Endothelial cell of umbilical vein (primary cell): Measurements from ENCODE around the gene CIPC. TPM values are rescaled to one million over a fixed set of nuclear protein-coding genes. Genes with fewer than 3 reads are reported as not detected.

Experiments used
- BruUV-seq: library from RNA; stranded (reverse); fragments of 400-500 nt; replicated peaks from 2 replicates; lab custom pipeline; 2021; lab: Mats Ljungman, UMichigan
- CTCF ChIA-PET: fragments of 300-600, 350-600 bp; sonication (Branson Sonifier 250); formaldehyde crosslinking; loops from one replicate; lab custom pipeline; 2021; ENCODE audit warnings: antibody characterized with exemption, inconsistent platforms; lab: Charles Lee
- POLR2A ChIA-PET: fragments of 300-600, 350-600 bp; sonication (Branson Sonifier 250); formaldehyde crosslinking; loops from one replicate; lab custom pipeline; 2021; ENCODE audit warnings: antibody characterized with exemption, inconsistent platforms; lab: Charles Lee
- DNase-seq: peaks from one replicate; pipeline ENCODE4 v3.0.0-alpha.2; 2011; ENCODE audit warnings: low read depth, low spot score
- FAIRE-seq: peaks from 2 replicates; lab custom pipeline; 2011; peaks lifted over from hg19 to GRCh38; lab: Jason Lieb, UNC
- H2AFZ ChIP-seq: 2 replicates; pipeline ENCODE4 v1.6.0; 2012; ENCODE audit warnings: low read depth, low read length, control low read depth, inconsistent platforms
- H3K27ac ChIP-seq: 2 replicates; pipeline ENCODE4 v1.5.1; 2011; ENCODE audit warnings: low read depth, mild to moderate bottlenecking, control low read depth, low read length, moderate library complexity; ENCODE audit not compliant: insufficient read depth
- H3K27me3 ChIP-seq, 2 experiments: 2 replicates each; pipeline versions ENCODE4 v1.6.0 to v1.6.1; 2011; ENCODE audit warnings: low read length in 2 of 2, mixed read lengths in 1 of 2; ENCODE audit not compliant: control insufficient read depth in 2 of 2, insufficient read depth in 2 of 2
- H3K36me3 ChIP-seq, 2 experiments: 2 replicates in 1 of 2; 3 replicates in 1 of 2; pipeline ENCODE4 v1.5.1; 2011; ENCODE audit warnings: low read length in 2 of 2, mild to moderate bottlenecking in 1 of 2, moderate library complexity in 1 of 2; ENCODE audit not compliant: control insufficient read depth in 2 of 2, insufficient read depth in 2 of 2; ENCODE audit errors: extremely low read depth in 1 of 2
- H3K4me1 ChIP-seq: 3 replicates; pipeline ENCODE4 v1.5.1; 2011; ENCODE audit warnings: mild to moderate bottlenecking, low read length; ENCODE audit not compliant: control insufficient read depth, insufficient read depth; ENCODE audit errors: extremely low read depth
- H3K4me2 ChIP-seq: 2 replicates; pipeline ENCODE4 v1.6.1; 2011; ENCODE audit warnings: low read length, control low read depth, mixed read lengths; ENCODE audit not compliant: insufficient read depth
- H3K4me3 ChIP-seq, 3 experiments: fragments of 200-600 bp in 1 of 3; sonication (generic), shearing (Covaris generic) in 1 of 3; replicated peaks in 1 of 3; 2 replicates each; pipeline ENCODE4 v1.5.1; 2011 to 2016; ENCODE audit warnings: control low read depth in 3 of 3, low read length in 3 of 3, mild to moderate bottlenecking in 2 of 3, inconsistent platforms in 1 of 3, low read depth in 1 of 3, moderate library complexity in 1 of 3; ENCODE audit not compliant: insufficient read depth in 1 of 3
- H3K79me2 ChIP-seq: 2 replicates; pipeline ENCODE4 v1.6.0; 2012; ENCODE audit warnings: low read length, inconsistent platforms; ENCODE audit not compliant: control insufficient read depth, insufficient read depth
- H3K9ac ChIP-seq: replicated peaks from 2 replicates; pipeline ENCODE3; 2011; ENCODE audit warnings: low read length, control low read depth; ENCODE audit not compliant: insufficient read depth; ENCODE audit errors: extremely low read depth
- H3K9me1 ChIP-seq: replicated peaks from 3 replicates; pipeline ENCODE4 v1.6.0; 2011; ENCODE audit warnings: mild to moderate bottlenecking, low read length; ENCODE audit not compliant: control insufficient read depth, insufficient read depth; ENCODE audit errors: extremely low read depth
- H3K9me3 ChIP-seq: replicated peaks from 2 replicates; pipeline ENCODE4 v1.5.1; 2012; ENCODE audit warnings: low read length, inconsistent platforms; ENCODE audit not compliant: control insufficient read depth, insufficient read depth
- H4K20me1 ChIP-seq: replicated peaks from 2 replicates; pipeline ENCODE3; 2011; ENCODE audit warnings: mild to moderate bottlenecking, low read length; ENCODE audit not compliant: control insufficient read depth, insufficient read depth; ENCODE audit errors: extremely low read depth
- EZH2 ChIP-seq: IDR thresholded peaks from 2 replicates; pipeline ENCODE4 v1.6.1; 2012; ENCODE audit warnings: borderline replicate concordance, low read depth, mild to moderate bottlenecking, moderate library complexity, low read length, inconsistent platforms; ENCODE audit not compliant: severe bottlenecking
- GATA2 ChIP-seq: IDR thresholded peaks from 2 replicates; pipeline ENCODE4 v1.7.0; 2011; ENCODE audit warnings: low read depth, mild to moderate bottlenecking, moderate library complexity, mixed read lengths, low read length; ENCODE audit not compliant: insufficient read length, insufficient read depth
- MYC ChIP-seq: IDR thresholded peaks from one replicate; pipeline ENCODE4 v1.6.1; 2011; ENCODE audit warnings: mild to moderate bottlenecking, low read depth, low read length
- POLR2AphosphoS5 ChIP-seq: IDR thresholded peaks from 2 replicates; pipeline ENCODE4 v1.6.1; 2012; ENCODE audit warnings: low read depth, mild to moderate bottlenecking, control low read depth, low read length, moderate library complexity; ENCODE audit not compliant: insufficient read depth
- dilution Hi-C: fragments of 300-500 bp; cut with MboI; formaldehyde crosslinking; loops from one replicate; pipeline ENCODE4 v1.15.0; 2019; ENCODE audit warnings: low sequenced_read_pairs; ENCODE audit not compliant: extremely low pct_ligation_motif_present
- intact Hi-C: fragments of 100-400 bp; cut with micrococcal nuclease; formaldehyde crosslinking; loops from one replicate; pipeline ENCODE4 v1.10.0; 2022
- polyA plus RNA-seq, 4 experiments: library from polyadenylated mRNA; depleted of rRNA in 3 of 4; stranded (reverse) in 3 of 4; unstranded in 1 of 4; fragments of >200 nt; gene quantifications; 2 replicates each; pipeline versions ENCODE4 v1.2.1 to v1.2.3, GENCODE V29; 2011 to 2012; ENCODE audit warnings: missing spikeins in 1 of 4
- total RNA-seq: library from RNA; stranded (reverse); gene quantifications from 2 replicates; pipeline ENCODE4 v1.2.3, GENCODE V29; 2021
- TF ChIP-seq, protein P1 (sequence below), 2 donors: IDR thresholded peaks; 1 replicate in 1 of 2; 2 replicates in 1 of 2; pipeline ENCODE4 v1.5.1; 2011; ENCODE audit warnings: low read length in 2 of 2, mild to moderate bottlenecking in 2 of 2, moderate library complexity in 2 of 2, control low read depth in 1 of 2, inconsistent platforms in 1 of 2, low read depth in 1 of 2; ENCODE audit not compliant: insufficient read depth in 1 of 2; ENCODE audit errors: extremely low read depth in 1 of 2

CIPC gene
- total and polyA plus RNA-seq, 2 donors (not counting 3 experiments of a cell fraction or from before 2014, with no cell fraction given), result 8.8 to 17.4 TPM

DNA sequence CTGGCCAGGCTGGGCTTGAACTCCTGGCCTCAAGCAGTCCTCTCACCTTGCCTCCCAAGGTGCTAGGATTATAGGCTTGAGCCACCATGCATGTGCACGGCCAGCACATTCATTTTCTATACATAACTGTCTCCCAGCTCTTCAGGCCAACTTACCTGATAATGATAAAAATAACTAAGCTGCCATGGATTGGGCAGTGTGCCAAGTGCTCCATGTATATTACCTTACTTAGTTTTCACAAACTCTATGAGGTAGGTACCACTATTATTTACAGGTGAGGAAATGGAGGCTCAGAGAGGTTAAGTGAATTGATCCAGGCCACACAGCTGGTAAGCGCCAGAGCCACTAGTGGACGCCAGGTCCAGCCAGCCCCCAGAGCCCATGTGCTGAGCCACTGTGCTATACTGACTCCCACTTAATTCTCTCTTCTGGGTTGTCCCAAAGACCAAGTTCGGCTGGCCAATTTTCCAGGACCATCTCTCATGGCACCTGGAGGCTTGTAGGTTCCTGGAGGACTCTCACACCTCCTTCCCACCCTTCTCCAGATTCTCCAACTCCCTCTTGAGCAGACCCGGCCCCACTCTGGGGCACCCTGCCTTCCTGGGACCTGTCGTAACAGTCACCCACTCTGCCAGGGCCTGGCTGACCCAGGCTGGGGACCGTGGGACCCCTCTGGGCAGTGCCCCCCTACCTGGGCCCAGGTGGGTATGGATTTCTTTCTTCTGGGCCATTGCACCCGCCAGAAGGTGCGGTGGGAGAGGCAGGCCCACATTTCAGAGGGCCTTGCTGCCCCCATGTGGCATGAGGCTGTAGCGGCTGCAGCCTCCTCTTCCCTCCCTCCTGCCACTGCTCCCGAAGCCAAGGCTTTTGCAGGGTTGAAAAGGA, 30.2 kb upstream of the CIPC start:
- Histone ChIP-seq H3K9me3 (no peaks in the 10 kb centered on the region), H2AFZ (no peak overlapping the region), H4K20me1 (no peaks in the 10 kb centered on the region), H3K36me3 (no peaks in the 10 kb centered on the region), H3K9me1 (no peaks in the 10 kb centered on the region), H3K79me2 (no peaks in the 10 kb centered on the region), H3K4me2 (no peak overlapping the region), H3K4me3 (no peak overlapping the region), H3K9ac (no peak overlapping the region), H3K27me3 (peaks cover 0 to 2% of the 10 kb centered on the region in 2 experiments), H3K27ac (no peak overlapping the region), H3K4me1 (no peaks in the 10 kb centered on the region)
- TF ChIP-seq, protein P1, sequence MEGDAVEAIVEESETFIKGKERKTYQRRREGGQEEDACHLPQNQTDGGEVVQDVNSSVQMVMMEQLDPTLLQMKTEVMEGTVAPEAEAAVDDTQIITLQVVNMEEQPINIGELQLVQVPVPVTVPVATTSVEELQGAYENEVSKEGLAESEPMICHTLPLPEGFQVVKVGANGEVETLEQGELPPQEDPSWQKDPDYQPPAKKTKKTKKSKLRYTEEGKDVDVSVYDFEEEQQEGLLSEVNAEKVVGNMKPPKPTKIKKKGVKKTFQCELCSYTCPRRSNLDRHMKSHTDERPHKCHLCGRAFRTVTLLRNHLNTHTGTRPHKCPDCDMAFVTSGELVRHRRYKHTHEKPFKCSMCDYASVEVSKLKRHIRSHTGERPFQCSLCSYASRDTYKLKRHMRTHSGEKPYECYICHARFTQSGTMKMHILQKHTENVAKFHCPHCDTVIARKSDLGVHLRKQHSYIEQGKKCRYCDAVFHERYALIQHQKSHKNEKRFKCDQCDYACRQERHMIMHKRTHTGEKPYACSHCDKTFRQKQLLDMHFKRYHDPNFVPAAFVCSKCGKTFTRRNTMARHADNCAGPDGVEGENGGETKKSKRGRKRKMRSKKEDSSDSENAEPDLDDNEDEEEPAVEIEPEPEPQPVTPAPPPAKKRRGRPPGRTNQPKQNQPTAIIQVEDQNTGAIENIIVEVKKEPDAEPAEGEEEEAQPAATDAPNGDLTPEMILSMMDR (IDR thresholded peaks at IDR 0.05; ENCODE audit: extremely low read depth in 1 of 2, insufficient read depth in 1 of 2, low read depth in 1 of 2, low read length in 2 of 2), result peak; percentile 90 to 91
- TF ChIP-seq POLR2AphosphoS5, result no peak
- TF ChIP-seq EZH2, result no peak
- no peak for TF ChIP-seq MYC
- TF ChIP-seq GATA2, result no peak
- intact Hi-C loops (loop anchor here (1.0 kb wide), 3 partner anchors 9 to 155 kb away; no protein-coding TSS in a partner anchor), dilution Hi-C loops (no loop called here)
- FAIRE-seq (peak; percentile 90), DNase-seq (peak; percentile 61)
- ChIA-PET POLR2A (no interaction called here), CTCF (interaction anchor here (0.6 to 11.8 kb wide), 21 partner anchors 9 to 194 kb away, joined by 3 to 450 read pairs (median 4); partner anchors contain the start of gene IRF2BPL)
- BruUV-seq, result no TSS peak
